GM12878 (cell line): ENCODE results near the gene TMEM150A.

Source experiments
- EZH2 ChIP-seq: IDR thresholded peaks from 2 replicates; pipeline ENCODE4 v1.6.1; 2012; ENCODE audit warnings: low read depth, mild to moderate bottlenecking, control low read depth, inconsistent platforms, low read length, borderline replicate concordance; ENCODE audit not compliant: control insufficient read depth
- JUNB ChIP-seq: IDR thresholded peaks from 2 replicates; pipeline ENCODE4 v1.6.1; 2016; ENCODE audit warnings: antibody characterized with exemption, mild to moderate bottlenecking
- KDM1A ChIP-seq: fragments of 200-600 bp; sonication (generic); IDR thresholded peaks from 2 replicates; pipeline ENCODE4 v1.6.1; 2016; ENCODE audit warnings: borderline replicate concordance
- MAX ChIP-seq: IDR thresholded peaks from 2 replicates; pipeline ENCODE4 v1.6.1; 2012; ENCODE audit warnings: low read depth, low read length, improper control_type of control experiment
- NR2F1 ChIP-seq: fragments of 450-650 bp; conservative IDR thresholded peaks from 2 replicates; pipeline ENCODE4 v1.6.1; 2017; ENCODE audit warnings: mild to moderate bottlenecking
- SMC3 ChIP-seq: IDR thresholded peaks from 2 replicates; pipeline ENCODE4 v1.6.1; 2011; ENCODE audit warnings: low read length, improper control_type of control experiment, borderline replicate concordance
- TF ChIP-seq, protein P1 (sequence below): fragments of 450-650 bp; formaldehyde crosslinking; IDR thresholded peaks from 2 replicates; pipeline ENCODE4 v1.4.0; 2022; ENCODE audit warnings: mild to moderate bottlenecking, moderate library complexity

GRCh38 chr2:85619617-85620016 is 17.1 kb upstream of the TMEM150A start:
- TF ChIP-seq MAX (no peak), EZH2 (no peak), NR2F1 (no peak), SMC3 (no peak), KDM1A (no peak), JUNB (no peak)
- TF ChIP-seq, protein P1, sequence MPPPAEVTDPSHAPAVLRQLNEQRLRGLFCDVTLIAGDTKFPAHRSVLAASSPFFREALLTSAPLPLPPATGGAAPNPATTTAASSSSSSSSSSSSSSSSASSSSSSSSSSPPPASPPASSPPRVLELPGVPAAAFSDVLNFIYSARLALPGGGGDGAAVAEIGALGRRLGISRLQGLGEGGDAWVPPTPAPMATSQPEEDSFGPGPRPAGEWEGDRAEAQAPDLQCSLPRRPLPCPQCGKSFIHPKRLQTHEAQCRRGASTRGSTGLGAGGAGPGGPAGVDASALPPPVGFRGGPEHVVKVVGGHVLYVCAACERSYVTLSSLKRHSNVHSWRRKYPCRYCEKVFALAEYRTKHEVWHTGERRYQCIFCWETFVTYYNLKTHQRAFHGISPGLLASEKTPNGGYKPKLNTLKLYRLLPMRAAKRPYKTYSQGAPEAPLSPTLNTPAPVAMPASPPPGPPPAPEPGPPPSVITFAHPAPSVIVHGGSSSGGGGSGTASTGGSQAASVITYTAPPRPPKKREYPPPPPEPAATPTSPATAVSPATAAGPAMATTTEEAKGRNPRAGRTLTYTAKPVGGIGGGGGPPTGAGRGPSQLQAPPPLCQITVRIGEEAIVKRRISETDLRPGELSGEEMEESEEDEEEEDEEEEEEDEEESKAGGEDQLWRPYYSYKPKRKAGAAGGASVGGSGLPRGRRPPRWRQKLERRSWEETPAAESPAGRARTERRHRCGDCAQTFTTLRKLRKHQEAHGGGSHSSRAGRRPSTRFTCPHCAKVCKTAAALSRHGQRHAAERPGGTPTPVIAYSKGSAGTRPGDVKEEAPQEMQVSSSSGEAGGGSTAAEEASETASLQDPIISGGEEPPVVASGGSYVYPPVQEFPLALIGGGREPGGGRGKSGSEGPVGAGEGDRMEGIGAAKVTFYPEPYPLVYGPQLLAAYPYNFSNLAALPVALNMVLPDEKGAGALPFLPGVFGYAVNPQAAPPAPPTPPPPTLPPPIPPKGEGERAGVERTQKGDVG (CRISPR knock-in tag), result no peak
